Uterus (tissue), 2 donors: ENCODE results near the gene FBL.

Source experiments
- CTCF ChIP-seq, 4 experiments: fragments of 200-600 bp in 2 of 4; fragments of 450-650 bp in 2 of 4; sonication (generic) in 2 of 4; IDR thresholded peaks; one replicate each; pipeline ENCODE4 v1.5.1; 2016 to 2019; ENCODE audit warnings: antibody characterized with exemption in 4 of 4, mild to moderate bottlenecking in 2 of 4, moderate library complexity in 1 of 4
- POLR2A ChIP-seq, 2 donors: fragments of 450-650 bp; IDR thresholded peaks; one replicate each; pipeline ENCODE4 v1.6.1; 2016; ENCODE audit warnings: antibody characterized with exemption in 2 of 2, mild to moderate bottlenecking in 1 of 2, moderate library complexity in 1 of 2

- TF ChIP-seq CTCF (IDR thresholded peaks at IDR 0.05) (no peak), POLR2A (IDR thresholded peaks at IDR 0.05) (no peak)
Measured at GRCh38 chr19:39890755-39891551, 44.8 kb upstream of the FBL start.
